Astrocyte (in vitro differentiated cells and primary cell): ENCODE data around the gene BRF1. TPM values are rescaled to one million over a fixed set of nuclear protein-coding genes. Genes with fewer than 3 reads are reported as not detected.

ENCODE experiments used
- DNase-seq: peaks from one replicate; pipeline ENCODE4 v3.0.0-alpha.2; 2010; ENCODE audit warnings: low read depth
- FAIRE-seq: peaks from 2 replicates; lab custom pipeline; 2011; peaks lifted over from hg19 to GRCh38; lab: Jason Lieb, UNC
- H2AFZ ChIP-seq: 2 replicates; pipeline ENCODE4 v1.6.0; 2012; ENCODE audit warnings: low read depth, low read length, inconsistent platforms
- H3K27ac ChIP-seq: 2 replicates; pipeline ENCODE4 v1.5.1; 2011; ENCODE audit warnings: low read depth, low read length, inconsistent platforms
- H3K27me3 ChIP-seq: 2 replicates; pipeline ENCODE4 v1.6.0; 2011; ENCODE audit warnings: low read length, inconsistent platforms; ENCODE audit not compliant: insufficient read depth
- H3K36me3 ChIP-seq: 2 replicates; pipeline ENCODE4 v1.5.1; 2011; ENCODE audit warnings: low read length, inconsistent platforms; ENCODE audit not compliant: insufficient read depth
- H3K4me1 ChIP-seq: 2 replicates; pipeline ENCODE4 v1.5.1; 2011; ENCODE audit warnings: low read length, inconsistent platforms; ENCODE audit not compliant: insufficient read depth
- H3K4me2 ChIP-seq: 2 replicates; pipeline ENCODE4 v1.6.0; 2012; ENCODE audit warnings: low read length, inconsistent platforms
- H3K4me3 ChIP-seq: 2 replicates; pipeline ENCODE4 v1.5.1; 2011; ENCODE audit warnings: low read depth, mild to moderate bottlenecking, low read length, inconsistent platforms; ENCODE audit not compliant: insufficient read depth
- H3K79me2 ChIP-seq: 2 replicates; pipeline ENCODE4 v1.6.0; 2012; ENCODE audit warnings: mild to moderate bottlenecking, low read length, inconsistent platforms; ENCODE audit not compliant: insufficient read depth
- H3K9ac ChIP-seq: 2 replicates; pipeline ENCODE4 v1.6.0; 2012; ENCODE audit warnings: mild to moderate bottlenecking, low read length, inconsistent platforms
- H3K9me3 ChIP-seq: 2 replicates; pipeline ENCODE4 v1.5.1; 2012; ENCODE audit warnings: low read depth, mild to moderate bottlenecking, low read length, inconsistent platforms; ENCODE audit not compliant: insufficient read depth
- H4K20me1 ChIP-seq: 2 replicates; pipeline ENCODE4 v1.6.0; 2012; ENCODE audit warnings: low read length, inconsistent platforms; ENCODE audit not compliant: insufficient read depth
- H3K27ac Mint-ChIP-seq: one replicate; pipeline ENCODE4 v1.8.0; 2021; ENCODE audit warnings: mild to moderate bottlenecking, mixed read lengths; ENCODE audit not compliant: unreplicated experiment
- H3K27me3 Mint-ChIP-seq: one replicate; pipeline ENCODE4 v1.8.0; 2021; ENCODE audit warnings: low read depth, mixed read lengths; ENCODE audit not compliant: unreplicated experiment
- H3K36me3 Mint-ChIP-seq: one replicate; pipeline ENCODE4 v1.8.0; 2021; ENCODE audit warnings: low read depth, mixed read lengths; ENCODE audit not compliant: unreplicated experiment
- H3K4me1 Mint-ChIP-seq: one replicate; pipeline ENCODE4 v1.8.0; 2021; ENCODE audit warnings: low read depth, mixed read lengths; ENCODE audit not compliant: unreplicated experiment
- H3K4me3 Mint-ChIP-seq: one replicate; pipeline ENCODE4 v1.8.0; 2021; ENCODE audit warnings: mild to moderate bottlenecking, moderate library complexity, mixed read lengths; ENCODE audit not compliant: unreplicated experiment
- H3K9me3 Mint-ChIP-seq: one replicate; pipeline ENCODE4 v1.8.0; 2021; ENCODE audit warnings: mild to moderate bottlenecking, mixed read lengths; ENCODE audit not compliant: unreplicated experiment
- CTCF ChIP-seq: IDR thresholded peaks from 2 replicates; pipeline ENCODE4 v1.5.1; 2011; ENCODE audit warnings: low read depth, mild to moderate bottlenecking, inconsistent platforms, low read length, moderate library complexity; ENCODE audit not compliant: insufficient read depth
- EZH2 ChIP-seq: IDR thresholded peaks from 2 replicates; pipeline ENCODE4 v1.6.1; 2012; ENCODE audit warnings: mild to moderate bottlenecking, low read length, inconsistent platforms; ENCODE audit not compliant: insufficient read depth
- total RNA-seq: library from RNA; stranded (reverse); gene quantifications from 2 replicates; pipeline ENCODE4 v1.2.1, GENCODE V29; 2021

BRF1 gene
- total RNA-seq, 1 donor from 2014 or later = 20.5 TPM

- H3K27me3 ChIP-seq = no peaks in the 10 kb centered on the region
Measured at GRCh38 chr14:105220699-105221597, 79.9 kb downstream of the BRF1 start.

GRCh38 chr14:105219753-105220152 lies 81.0 kb downstream of the BRF1 start:
- Histone ChIP-seq H3K4me3 (no peak overlapping the region), H4K20me1 (peaks cover 35% of the 10 kb centered on the region), H3K4me1 (no peaks in the 10 kb centered on the region), H3K9ac (no peak overlapping the region), H2AFZ (no peak overlapping the region), H3K27ac (no peak overlapping the region), H3K4me2 (no peak overlapping the region), H3K27me3 (no peaks in the 10 kb centered on the region), H3K36me3 (no peaks in the 10 kb centered on the region), H3K79me2 (peaks cover 15% of the 10 kb centered on the region), H3K9me3 (no peaks in the 10 kb centered on the region)
- Mint-ChIP-seq H3K4me1 (no peaks in the 10 kb centered on the region), H3K36me3 (peaks cover 6% of the 10 kb centered on the region), H3K4me3 (no peak overlapping the region), H3K27me3 (no peaks in the 10 kb centered on the region), H3K27ac (no peak overlapping the region), H3K9me3 (no peaks in the 10 kb centered on the region)
- FAIRE-seq (no peak), DNase-seq (no peak)
- no peak for TF ChIP-seq EZH2
- TF ChIP-seq CTCF = no peak

More at GRCh38 chr14:105220699-105221597, 79.9 kb downstream of the BRF1 start:
- Mint-ChIP-seq H3K9me3 (no peaks in the 10 kb centered on the region), H3K27ac (no peak overlapping the region), H3K27me3 (no peaks in the 10 kb centered on the region), H3K36me3 (peaks cover 11% of the 10 kb centered on the region), H3K4me3 (no peak overlapping the region), H3K4me1 (no peaks in the 10 kb centered on the region)
- H3K9ac ChIP-seq = no peak overlapping the region
- H3K4me1 ChIP-seq = no peaks in the 10 kb centered on the region
- no peak overlapping the region for H2AFZ ChIP-seq
- H3K4me2 ChIP-seq = no peak overlapping the region
- peaks cover 5% of the 10 kb centered on the region for H3K79me2 ChIP-seq
- no peak for FAIRE-seq
- H3K9me3 ChIP-seq = no peaks in the 10 kb centered on the region
- DNase-seq = no peak
- TF ChIP-seq CTCF (no peak), EZH2 (no peak)
- H4K20me1 ChIP-seq = peaks cover 24% of the 10 kb centered on the region
- no peaks in the 10 kb centered on the region for H3K36me3 ChIP-seq
- H3K27ac ChIP-seq = no peak overlapping the region
- H3K4me3 ChIP-seq = no peak overlapping the region

GRCh38 chr14:105219043-105219612 lies 81.7 kb downstream of the BRF1 start:
- Histone ChIP-seq H4K20me1 (peaks cover 39% of the 10 kb centered on the region), H3K9ac (no peak overlapping the region), H2AFZ (no peak overlapping the region), H3K36me3 (no peaks in the 10 kb centered on the region), H3K79me2 (peaks cover 15% of the 10 kb centered on the region), H3K27me3 (no peaks in the 10 kb centered on the region), H3K4me2 (no peak overlapping the region), H3K4me3 (no peak overlapping the region), H3K9me3 (no peaks in the 10 kb centered on the region), H3K4me1 (no peaks in the 10 kb centered on the region), H3K27ac (no peak overlapping the region)
- no peak for FAIRE-seq
- H3K27ac Mint-ChIP-seq = no peak overlapping the region
- no peaks in the 10 kb centered on the region for H3K4me1 Mint-ChIP-seq
- DNase-seq = no peak
- peaks cover 6% of the 10 kb centered on the region for H3K36me3 Mint-ChIP-seq
- no peaks in the 10 kb centered on the region for H3K9me3 Mint-ChIP-seq
- H3K4me3 Mint-ChIP-seq = no peak overlapping the region
- TF ChIP-seq EZH2 = no peak
- no peak for TF ChIP-seq CTCF
- no peaks in the 10 kb centered on the region for H3K27me3 Mint-ChIP-seq
